Esophagus squamous epithelium (tissue), 5 donors: ENCODE data around the gene ALDH3A1. TPM values are rescaled to one million over a fixed set of nuclear protein-coding genes. Genes with fewer than 3 reads are reported as not detected.

Experiments
- DNase-seq: peaks from one replicate; lab custom pipeline; 2025; lab: John Stamatoyannopoulos, UW
- H3K27ac ChIP-seq, 4 donors: fragments of 200-600 bp; sonication (generic); one replicate each; pipeline ENCODE4 v1.5.1; 2016 to 2019; ENCODE audit warnings: mild to moderate bottlenecking in 1 of 4
- H3K27me3 ChIP-seq, 4 donors: fragments of 200-600 bp; sonication (generic); 1 replicate in 3 of 4; 2 replicates in 1 of 4; pipeline versions ENCODE4 v1.5.1 to v1.6.0; 2017 to 2021; ENCODE audit warnings: antibody characterized with exemption in 1 of 4
- H3K36me3 ChIP-seq, 3 donors: fragments of 200-600 bp; sonication (generic); one replicate each; pipeline ENCODE4 v1.5.1; 2016 to 2019
- H3K4me1 ChIP-seq, 3 donors: fragments of 200-600 bp; sonication (generic); one replicate each; pipeline ENCODE4 v1.5.1; 2017 to 2019
- H3K4me3 ChIP-seq, 4 donors: fragments of 200-600 bp; sonication (generic); 1 replicate in 3 of 4; 2 replicates in 1 of 4; pipeline ENCODE4 v1.5.1; 2016 to 2019; ENCODE audit warnings: mild to moderate bottlenecking in 2 of 4, moderate library complexity in 1 of 4
- H3K9me3 ChIP-seq, 3 donors: fragments of 200-600 bp; sonication (generic); one replicate each; pipeline ENCODE4 v1.5.1; 2016 to 2019
- CTCF ChIP-seq, 6 experiments: fragments of 450-650 bp in 4 of 6; fragments of 200-600 bp in 2 of 6; sonication (generic) in 2 of 6; IDR thresholded peaks; one replicate each; pipeline ENCODE4 v1.5.1; 2016 to 2019; ENCODE audit warnings: antibody characterized with exemption in 6 of 6, mild to moderate bottlenecking in 4 of 6, moderate library complexity in 4 of 6
- POLR2A ChIP-seq, 4 donors: fragments of 450-650 bp; IDR thresholded peaks; one replicate each; pipeline ENCODE4 v1.6.1; 2017; ENCODE audit warnings: antibody characterized with exemption in 4 of 4, mild to moderate bottlenecking in 4 of 4, moderate library complexity in 3 of 4
- WGBS, 2 donors: methylation state at CpG; one replicate each; pipeline ENCODE4 v1.1.5; 2018; 5-methylcytosine and 5-hydroxymethylcytosine counted together
- intact Hi-C: fragments of 100-400 bp; cut with DNase I; formaldehyde crosslinking; loops from one replicate; pipeline ENCODE4 v1.15.0; 2022
- total RNA-seq, 4 donors: library from RNA; depleted of rRNA; stranded (reverse); fragments of >200 nt; gene quantifications; one replicate each; pipeline ENCODE4 v1.1.0, GENCODE V29; 2016
- donor health status: DM: yes; HTN: yes; CAD: no.

The ALDH3A1 gene
- total RNA-seq, 4 donors from 2014 or later = 480 to 2,454 (median 606) TPM

GRCh38 chr17:19755821-19756510, 7.9 kb upstream of the ALDH3A1 start:
- WGBS, 2 donors = 96% methylated on average over 5 to 7 of the region's 11 CpGs
- no peaks in the 10 kb centered on the region for H3K27me3 ChIP-seq
- peaks cover 17 to 42% (median 29%) of the 10 kb centered on the region in 3 donors for H3K4me1 ChIP-seq
- DNase-seq = no peak
- no peaks in the 10 kb centered on the region for H3K9me3 ChIP-seq
- no peak overlapping the region for H3K4me3 ChIP-seq
- no peaks in the 10 kb centered on the region for H3K36me3 ChIP-seq
- intact Hi-C loops = no loop called here
- no peak for TF ChIP-seq POLR2A (IDR thresholded peaks at IDR 0.05)
- no peak for TF ChIP-seq CTCF (IDR thresholded peaks at IDR 0.05)
- peak overlapping the region in 1 of 4 donors; percentile 87 for H3K27ac ChIP-seq

- Histone ChIP-seq H3K9me3 (no peaks in the 10 kb centered on the region), H3K36me3 (no peaks in the 10 kb centered on the region), H3K27ac (peak overlapping the region in 2 of 4 donors; percentile 87 to 95), H3K4me1 (peaks cover 21 to 48% (median 35%) of the 10 kb centered on the region in 3 donors), H3K27me3 (no peaks in the 10 kb centered on the region), H3K4me3 (no peak overlapping the region)
- DNase-seq = no peak
- intact Hi-C loops = no loop called here
- TF ChIP-seq POLR2A (IDR thresholded peaks at IDR 0.05) (no peak), CTCF (IDR thresholded peaks at IDR 0.05) (no peak)
- WGBS, 2 donors = 86 to 90% methylated on average over 2 to 4 of the region's 6 CpGs
Measured at GRCh38 chr17:19755392-19755791, 7.3 kb upstream of the ALDH3A1 start.

- Histone ChIP-seq H3K4me3 (no peak overlapping the region), H3K4me1 (peaks cover 27 to 63% (median 46%) of the 10 kb centered on the region in 3 donors), H3K36me3 (no peaks in the 10 kb centered on the region), H3K9me3 (no peaks in the 10 kb centered on the region), H3K27me3 (no peaks in the 10 kb centered on the region), H3K27ac (peak overlapping the region; percentile 87 to 95 (median 88))
- no peak for DNase-seq
- intact Hi-C loops = loop anchor here (5.0 kb wide), 1 partner anchor 107 kb away; the partner anchor contains the start of gene ALDH3A2
- 55 to 59% methylated on average over 9 to 10 of the region's 12 CpGs for WGBS, 2 donors
- no peak for TF ChIP-seq POLR2A (IDR thresholded peaks at IDR 0.05)
- TF ChIP-seq CTCF (IDR thresholded peaks at IDR 0.05) = peak in 5 of 6 experiments; percentile 43 to 91 (median 72)
Measured at GRCh38 chr17:19753661-19754463, 5.8 kb upstream of the ALDH3A1 start.

GRCh38 chr17:19753051-19753509, 5.0 kb upstream of the ALDH3A1 start:
- no peaks in the 10 kb centered on the region for H3K36me3 ChIP-seq
- DNase-seq = no peak
- intact Hi-C loops = loop anchor here (5.0 kb wide), 1 partner anchor 106 kb away; the partner anchor contains the start of gene ALDH3A2
- H3K4me1 ChIP-seq = peaks cover 31 to 71% (median 53%) of the 10 kb centered on the region in 3 donors
- no peaks in the 10 kb centered on the region for H3K9me3 ChIP-seq
- WGBS, 2 donors = 27 to 54% methylated on average over 8 of the region's 12 CpGs
- H3K27ac ChIP-seq = peak overlapping the region; percentile 87 to 95 (median 88)
- H3K27me3 ChIP-seq = no peaks in the 10 kb centered on the region
- no peak overlapping the region for H3K4me3 ChIP-seq
- TF ChIP-seq POLR2A (IDR thresholded peaks at IDR 0.05) (no peak), CTCF (IDR thresholded peaks at IDR 0.05) (peak in 1 of 6 experiments; percentile 32)
